Dendritic cell treated with granulocyte-macrophage colony-stimulating factor and Interleukin-4, amounts not matched to agents 40 ng/mL and 50 ng/mL, for 4 days (primary cell): Measurements from ENCODE around the gene SPC25.

Experiments
- H3K27ac Mint-ChIP-seq: one replicate; pipeline ENCODE4 v1.8.0; 2022; ENCODE audit warnings: mild to moderate bottlenecking, mixed read lengths
- H3K27me3 Mint-ChIP-seq: one replicate; pipeline ENCODE4 v1.8.0; 2022; ENCODE audit warnings: mild to moderate bottlenecking, mixed read lengths
- H3K36me3 Mint-ChIP-seq: one replicate; pipeline ENCODE4 v1.8.0; 2022; ENCODE audit warnings: low read depth, mixed read lengths
- H3K4me1 Mint-ChIP-seq: one replicate; pipeline ENCODE4 v1.8.0; 2022; ENCODE audit warnings: low read depth, mixed read lengths
- H3K4me3 Mint-ChIP-seq: one replicate; pipeline ENCODE4 v1.8.0; 2022; ENCODE audit warnings: mild to moderate bottlenecking, moderate library complexity, mixed read lengths
- H3K9me3 Mint-ChIP-seq: one replicate; pipeline ENCODE4 v1.8.0; 2022; ENCODE audit warnings: mixed read lengths
- intact Hi-C: fragments of 100-400 bp; cut with micrococcal nuclease; formaldehyde crosslinking; loops from one replicate; pipeline ENCODE4 v1.15.0; 2022

SPC25 gene

GRCh38 chr2:168849610-168850009 lies 40.6 kb downstream of the SPC25 start:
- H3K4me3 Mint-ChIP-seq: no peak overlapping the region
- intact Hi-C loops: no loop called here
- H3K4me1 Mint-ChIP-seq: no peaks in the 10 kb centered on the region
- H3K9me3 Mint-ChIP-seq: no peaks in the 10 kb centered on the region
- H3K36me3 Mint-ChIP-seq: peaks cover 6% of the 10 kb centered on the region
- H3K27ac Mint-ChIP-seq: no peak overlapping the region
- peaks cover 3% of the 10 kb centered on the region for H3K27me3 Mint-ChIP-seq

- intact Hi-C loops: no loop called here
- no peak overlapping the region for H3K27ac Mint-ChIP-seq
- H3K4me3 Mint-ChIP-seq: no peak overlapping the region
- H3K9me3 Mint-ChIP-seq: no peaks in the 10 kb centered on the region
- no peaks in the 10 kb centered on the region for H3K36me3 Mint-ChIP-seq
- peaks cover 3% of the 10 kb centered on the region for H3K27me3 Mint-ChIP-seq
- no peaks in the 10 kb centered on the region for H3K4me1 Mint-ChIP-seq
These were observed 42.0 kb downstream of the SPC25 start for GRCh38 chr2:168848225-168848624.

GRCh38 chr2:168843253-168843652 lies 47.0 kb downstream of the SPC25 start:
- intact Hi-C loops: no loop called here
- H3K36me3 Mint-ChIP-seq: no peaks in the 10 kb centered on the region
- no peaks in the 10 kb centered on the region for H3K4me1 Mint-ChIP-seq
- H3K4me3 Mint-ChIP-seq: no peak overlapping the region
- H3K27me3 Mint-ChIP-seq: peaks cover 3% of the 10 kb centered on the region
- H3K27ac Mint-ChIP-seq: no peak overlapping the region
- H3K9me3 Mint-ChIP-seq: no peaks in the 10 kb centered on the region

- Mint-ChIP-seq H3K27ac (no peak overlapping the region), H3K36me3 (no peaks in the 10 kb centered on the region), H3K4me3 (no peak overlapping the region), H3K27me3 (peaks cover 3% of the 10 kb centered on the region), H3K4me1 (no peaks in the 10 kb centered on the region), H3K9me3 (no peaks in the 10 kb centered on the region)
- intact Hi-C loops: no loop called here
These were observed 48.8 kb downstream of the SPC25 start for GRCh38 chr2:168841445-168841844.

- Mint-ChIP-seq H3K4me1 (no peaks in the 10 kb centered on the region), H3K27ac (no peak overlapping the region), H3K4me3 (no peak overlapping the region), H3K27me3 (no peaks in the 10 kb centered on the region), H3K9me3 (no peaks in the 10 kb centered on the region), H3K36me3 (no peaks in the 10 kb centered on the region)
- intact Hi-C loops: no loop called here
These were observed 54.3 kb downstream of the SPC25 start for GRCh38 chr2:168835969-168836368.

- H3K4me1 Mint-ChIP-seq: no peaks in the 10 kb centered on the region
- H3K36me3 Mint-ChIP-seq: no peaks in the 10 kb centered on the region
- H3K27me3 Mint-ChIP-seq: no peaks in the 10 kb centered on the region
- no peak overlapping the region for H3K27ac Mint-ChIP-seq
- intact Hi-C loops: no loop called here
- H3K9me3 Mint-ChIP-seq: no peaks in the 10 kb centered on the region
- no peak overlapping the region for H3K4me3 Mint-ChIP-seq
These were observed 58.6 kb downstream of the SPC25 start for GRCh38 chr2:168831662-168832061.

- intact Hi-C loops: no loop called here
- Mint-ChIP-seq H3K27me3 (no peaks in the 10 kb centered on the region), H3K27ac (no peak overlapping the region), H3K4me1 (no peaks in the 10 kb centered on the region), H3K4me3 (no peak overlapping the region), H3K9me3 (no peaks in the 10 kb centered on the region), H3K36me3 (no peaks in the 10 kb centered on the region)
These were observed 59.3 kb downstream of the SPC25 start for GRCh38 chr2:168830958-168831357.

- Mint-ChIP-seq H3K27me3 (no peaks in the 10 kb centered on the region), H3K4me3 (no peak overlapping the region), H3K27ac (no peak overlapping the region), H3K36me3 (no peaks in the 10 kb centered on the region), H3K4me1 (no peaks in the 10 kb centered on the region), H3K9me3 (no peaks in the 10 kb centered on the region)
- intact Hi-C loops: no loop called here
These were observed 65.1 kb downstream of the SPC25 start for GRCh38 chr2:168825126-168825525.

- Mint-ChIP-seq H3K27ac (no peak overlapping the region), H3K36me3 (no peaks in the 10 kb centered on the region), H3K9me3 (no peaks in the 10 kb centered on the region), H3K4me1 (no peaks in the 10 kb centered on the region), H3K27me3 (no peaks in the 10 kb centered on the region), H3K4me3 (no peak overlapping the region)
- intact Hi-C loops: no loop called here
These were observed 68.2 kb downstream of the SPC25 start for GRCh38 chr2:168821992-168822391.

GRCh38 chr2:168821577-168821976 lies 68.7 kb downstream of the SPC25 start:
- Mint-ChIP-seq H3K27ac (no peak overlapping the region), H3K4me3 (no peak overlapping the region), H3K27me3 (no peaks in the 10 kb centered on the region), H3K9me3 (no peaks in the 10 kb centered on the region), H3K36me3 (no peaks in the 10 kb centered on the region), H3K4me1 (no peaks in the 10 kb centered on the region)
- intact Hi-C loops: no loop called here
